H9 (cell line): ENCODE results near the gene RNF157. TPM values are rescaled to one million over a fixed set of nuclear protein-coding genes. Genes with fewer than 3 reads are reported as not detected.

Source experiments
- DNase-seq: peaks from one replicate; pipeline ENCODE4 v3.0.0-alpha.2; 2017
- H2AFZ ChIP-seq: one replicate; pipeline ENCODE4 v1.6.1; 2013; ENCODE audit warnings: mild to moderate bottlenecking, low read length, control low read depth, moderate library complexity
- H2AK5ac ChIP-seq: 2 replicates; pipeline ENCODE4 v1.6.1; 2013; ENCODE audit warnings: low read length, control low read depth, mixed read lengths; ENCODE audit not compliant: insufficient read length
- H2BK120ac ChIP-seq: one replicate; pipeline ENCODE4 v1.6.1; 2013; ENCODE audit warnings: low read depth, mild to moderate bottlenecking, low read length, control low read depth, inconsistent platforms; ENCODE audit not compliant: poor library complexity, severe bottlenecking
- H2BK12ac ChIP-seq: 2 replicates; pipeline ENCODE4 v1.6.1; 2013; ENCODE audit warnings: low read length, control low read depth, mixed read lengths, low read depth; ENCODE audit not compliant: insufficient read length
- H2BK15ac ChIP-seq: 2 replicates; pipeline ENCODE4 v1.6.1; 2013; ENCODE audit warnings: low read depth, low read length, control low read depth
- H2BK20ac ChIP-seq: one replicate; pipeline ENCODE4 v1.6.1; 2013; ENCODE audit warnings: low read depth, mild to moderate bottlenecking, low read length, control low read depth, inconsistent platforms; ENCODE audit not compliant: poor library complexity, severe bottlenecking
- H2BK5ac ChIP-seq: 2 replicates; pipeline ENCODE4 v1.6.1; 2013; ENCODE audit warnings: low read length, control low read depth, mixed read lengths; ENCODE audit not compliant: insufficient read length
- H3K14ac ChIP-seq: 2 replicates; pipeline ENCODE4 v1.6.1; 2013; ENCODE audit warnings: low read length, control low read depth; ENCODE audit not compliant: insufficient read depth
- H3K18ac ChIP-seq: 2 replicates; pipeline ENCODE4 v1.6.1; 2013; ENCODE audit warnings: low read depth, mild to moderate bottlenecking, mixed read lengths, low read length, control low read depth; ENCODE audit not compliant: insufficient read length
- H3K23ac ChIP-seq: 2 replicates; pipeline ENCODE4 v1.6.1; 2013; ENCODE audit warnings: low read length, control low read depth, mixed read lengths, low read depth; ENCODE audit not compliant: insufficient read length
- H3K23me2 ChIP-seq: 2 replicates; pipeline ENCODE4 v1.6.1; 2013; ENCODE audit warnings: low read depth, mild to moderate bottlenecking, mixed read lengths, low read length, control low read depth; ENCODE audit not compliant: insufficient read length, poor library complexity, severe bottlenecking
- H3K27ac ChIP-seq: 2 replicates; pipeline ENCODE4 v1.5.1; 2013; ENCODE audit warnings: low read length, control low read depth, mixed read lengths, low read depth; ENCODE audit not compliant: insufficient read length
- H3K27me3 ChIP-seq: 2 replicates; pipeline ENCODE4 v1.6.1; 2013; ENCODE audit warnings: low read length, control low read depth, inconsistent platforms; ENCODE audit not compliant: insufficient read depth
- H3K4ac ChIP-seq: 2 replicates; pipeline ENCODE4 v1.6.1; 2013; ENCODE audit warnings: low read depth, mild to moderate bottlenecking, control low read depth, inconsistent platforms, low read length, moderate library complexity
- H3K4me1 ChIP-seq: 2 replicates; pipeline ENCODE4 v1.6.1; 2013; ENCODE audit warnings: low read length, control low read depth, inconsistent platforms; ENCODE audit not compliant: insufficient read depth
- H3K4me2 ChIP-seq: 2 replicates; pipeline ENCODE4 v1.6.1; 2013; ENCODE audit warnings: low read length, control low read depth, mixed read lengths; ENCODE audit not compliant: insufficient read length, insufficient read depth
- H3K56ac ChIP-seq: 2 replicates; pipeline ENCODE4 v1.6.1; 2013; ENCODE audit warnings: low read depth, mild to moderate bottlenecking, mixed read lengths, low read length, control low read depth; ENCODE audit not compliant: insufficient read length
- H3K79me1 ChIP-seq: 2 replicates; pipeline ENCODE4 v1.6.1; 2013; ENCODE audit warnings: low read depth, mild to moderate bottlenecking, moderate library complexity, low read length, control low read depth, inconsistent platforms; ENCODE audit not compliant: insufficient read depth, poor library complexity, severe bottlenecking
- H3K79me2 ChIP-seq: 2 replicates; pipeline ENCODE4 v1.6.1; 2013; ENCODE audit warnings: low read length, control low read depth, inconsistent platforms; ENCODE audit not compliant: insufficient read depth
- H3K9ac ChIP-seq: 2 replicates; pipeline ENCODE4 v1.6.1; 2013; ENCODE audit warnings: low read length, control low read depth, mixed read lengths; ENCODE audit not compliant: insufficient read length; ENCODE audit errors: extremely low read depth
- H3K9me3 ChIP-seq: one replicate; pipeline ENCODE4 v1.6.1; 2013; ENCODE audit warnings: low read depth, low read length, inconsistent platforms; ENCODE audit not compliant: control insufficient read depth
- H3T11ph ChIP-seq: one replicate; pipeline ENCODE4 v1.6.1; 2013; ENCODE audit warnings: mild to moderate bottlenecking, low read length, control low read depth, inconsistent platforms
- H4K20me1 ChIP-seq: one replicate; pipeline ENCODE4 v1.6.1; 2013; ENCODE audit not compliant: control insufficient read depth, insufficient read length, insufficient read depth
- H4K5ac ChIP-seq: 2 replicates; pipeline ENCODE4 v1.6.1; 2013; ENCODE audit warnings: low read depth, mild to moderate bottlenecking, mixed read lengths, low read length, control low read depth; ENCODE audit not compliant: insufficient read length
- H4K8ac ChIP-seq: replicated peaks from 2 replicates; pipeline ENCODE4 v1.6.1; 2013; ENCODE audit warnings: low read length, control low read depth, mixed read lengths, low read depth; ENCODE audit not compliant: insufficient read length
- H4K91ac ChIP-seq: 2 replicates; pipeline ENCODE4 v1.6.1; 2013; ENCODE audit warnings: low read depth, mild to moderate bottlenecking, moderate library complexity, mixed read lengths, low read length, control low read depth; ENCODE audit not compliant: insufficient read length
- H3K27ac Mint-ChIP-seq, 3 experiments: 2 replicates in 2 of 3; 3 replicates in 1 of 3; pipeline ENCODE4 v1.8.0; 2020 to 2021; ENCODE audit warnings: mixed read lengths in 3 of 3, mild to moderate bottlenecking in 1 of 3, moderate library complexity in 1 of 3
- H3K27me3 Mint-ChIP-seq: 2 replicates; pipeline ENCODE4 v1.8.0; 2021; ENCODE audit warnings: low read depth, mild to moderate bottlenecking, moderate library complexity, mixed read lengths
- H3K36me3 Mint-ChIP-seq, 3 experiments: 2 replicates in 2 of 3; 3 replicates in 1 of 3; pipeline ENCODE4 v1.8.0; 2020 to 2021; ENCODE audit warnings: low read depth in 3 of 3, mixed read lengths in 3 of 3; ENCODE audit not compliant: insufficient read depth in 1 of 3
- H3K4me1 Mint-ChIP-seq, 2 experiments: 2 replicates each; pipeline ENCODE4 v1.8.0; 2020; ENCODE audit warnings: mixed read lengths in 2 of 2
- H3K4me3 Mint-ChIP-seq, 2 experiments: 2 replicates in 1 of 2; 3 replicates in 1 of 2; pipeline ENCODE4 v1.8.0; 2020 to 2021; ENCODE audit warnings: mild to moderate bottlenecking in 2 of 2, mixed read lengths in 2 of 2, moderate library complexity in 1 of 2
- H3K9me3 Mint-ChIP-seq, 2 experiments: 2 replicates in 1 of 2; 3 replicates in 1 of 2; pipeline ENCODE4 v1.8.0; 2020; ENCODE audit warnings: mild to moderate bottlenecking in 2 of 2, mixed read lengths in 2 of 2, moderate library complexity in 1 of 2
- CTCF ChIP-seq: fragments of 200-600 bp; sonication (generic); conservative IDR thresholded peaks from 3 replicates; pipeline ENCODE4 v1.8.0; 2021; ENCODE audit warnings: antibody characterized with exemption, mild to moderate bottlenecking
- WGBS: extraction: QIAGEN DNeasy Blood & Tissue Kit; methylation state at CpG from one replicate; pipeline ENCODE4 v1.1.7; 2013; ENCODE audit warnings: missing lambda C conversion rate, low lambda C conversion rate, mixed read lengths; ENCODE audit not compliant: insufficient read length; ENCODE audit errors: extremely low coverage; 5-methylcytosine and 5-hydroxymethylcytosine counted together
- total RNA-seq: library from RNA; stranded (reverse); gene quantifications from 2 replicates; pipeline ENCODE4 v1.2.1, GENCODE V29; 2021

Gene RNF157
- total RNA-seq, 1 experiment from 2014 or later: 9.9 TPM

- Mint-ChIP-seq H3K4me1 (peaks cover 31 to 32% of the 10 kb centered on the region in 2 experiments), H3K27ac (peak overlapping the region in 1 of 3 experiments; percentile 64; a peak in 1 of 7 replicates), H3K9me3 (no peaks in the 10 kb centered on the region), H3K27me3 (peaks cover 8% of the 10 kb centered on the region), H3K36me3 (no peaks in the 10 kb centered on the region), H3K4me3 (no peak overlapping the region; a peak in 1 of 5 replicates)
- H2BK5ac ChIP-seq: no peak overlapping the region
- no peaks in the 10 kb centered on the region for H3K23me2 ChIP-seq
- no peaks in the 10 kb centered on the region for H4K20me1 ChIP-seq
- H3K14ac ChIP-seq: no peak overlapping the region
- H3K4me1 ChIP-seq: no peaks in the 10 kb centered on the region; the same call in 1 of the 2 replicates
- H3K79me2 ChIP-seq: no peaks in the 10 kb centered on the region
- peak; percentile 84 for DNase-seq
- no peak overlapping the region for H3K18ac ChIP-seq
- H4K5ac ChIP-seq: no peak overlapping the region
- H3K56ac ChIP-seq: no peak overlapping the region
- no peak overlapping the region for H3K23ac ChIP-seq
- no peak overlapping the region for H2BK20ac ChIP-seq
- WGBS: no CpG with 5 or more reads among the region's 22 CpGs
- H2BK12ac ChIP-seq: no peak overlapping the region
- TF ChIP-seq CTCF: peak; percentile 71
- no peak overlapping the region for H2AK5ac ChIP-seq
- H3K9ac ChIP-seq: no peak overlapping the region
- no peaks in the 10 kb centered on the region for H3K79me1 ChIP-seq
- H2AFZ ChIP-seq: no peak overlapping the region
- H3K9me3 ChIP-seq: no peaks in the 10 kb centered on the region
- H3K27me3 ChIP-seq: no peaks in the 10 kb centered on the region
- H3T11ph ChIP-seq: no peak overlapping the region
- H3K4me2 ChIP-seq: no peak overlapping the region
- H4K91ac ChIP-seq: no peak overlapping the region
- no peak overlapping the region for H4K8ac ChIP-seq
- no peak overlapping the region for H3K4ac ChIP-seq
- H2BK15ac ChIP-seq: no peak overlapping the region
- H2BK120ac ChIP-seq: no peak overlapping the region
- H3K27ac ChIP-seq: no peak overlapping the region
Measured at GRCh38 chr17:76124582-76125390, 115.5 kb downstream of the RNF157 start.
